Measurements from ENCODE around the gene ADSS1.

ADSS1 gene

DNA sequence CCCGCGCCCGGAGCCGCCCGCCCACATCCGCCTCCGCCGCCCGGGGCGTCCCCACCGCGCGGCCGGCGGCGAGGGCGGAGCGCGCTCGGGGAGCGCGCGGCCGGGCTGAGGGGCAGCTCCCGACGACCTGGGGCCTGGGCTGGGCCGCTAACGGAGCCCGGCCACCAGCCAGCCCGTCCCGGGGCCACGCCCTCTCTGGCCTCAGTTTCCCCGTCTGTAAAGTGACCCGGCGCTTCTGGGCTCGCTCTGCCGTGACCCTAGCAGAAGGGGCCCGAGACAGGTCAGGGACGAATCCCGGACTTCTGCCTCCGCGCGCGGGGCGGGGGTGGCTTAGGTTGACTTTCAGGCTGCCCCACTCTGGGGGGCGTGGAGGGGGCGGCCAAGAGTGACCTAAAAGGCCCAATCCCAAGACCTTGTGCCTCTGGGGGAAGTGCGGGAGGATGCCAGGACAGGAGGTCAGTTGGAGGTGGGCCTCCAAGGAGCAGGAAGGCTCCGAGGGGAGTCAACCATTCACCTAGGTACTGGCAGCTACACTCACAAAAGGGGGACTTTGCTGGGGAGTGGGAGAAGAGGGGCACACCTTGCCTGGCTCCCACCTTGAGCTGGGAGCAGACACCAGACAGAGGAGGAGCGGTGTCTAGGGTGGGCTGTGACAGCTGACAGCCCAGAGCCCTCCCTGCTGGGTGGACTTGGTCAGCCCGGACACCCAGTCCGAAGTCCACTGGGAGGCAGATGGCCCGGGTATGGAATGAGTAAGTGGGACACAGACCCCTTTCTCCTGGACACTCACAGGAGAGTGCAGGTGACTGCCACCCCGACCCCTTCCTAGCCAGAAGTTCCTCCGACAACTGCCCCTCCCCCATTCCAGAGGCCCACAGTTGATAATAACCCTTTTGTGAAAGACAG, 72.0 kb downstream of the ADSS1 start:
- Histone ChIP-seq H3K4me1 (ENCODE audit: control insufficient read depth in 2 of 2, insufficient read depth in 2 of 2, low read length in 2 of 2) (peaks cover 42 to 61% of the 10 kb centered on the region in 2 donors), H3K9me3 (ENCODE audit: control insufficient read depth in 2 of 2, low read length in 2 of 2) (no peaks in the 10 kb centered on the region), H3K27me3 (ENCODE audit: control insufficient read depth in 2 of 2, insufficient read depth in 2 of 2, low read length in 2 of 2) (no peaks in the 10 kb centered on the region), H3K9ac (ENCODE audit: low read depth in 1 of 2, low read length in 2 of 2) (peak overlapping the region; percentile 60 to 80), H3K36me3 (ENCODE audit: control insufficient read depth in 2 of 2, insufficient read depth in 2 of 2, low read length in 2 of 2) (peaks cover 0 to 6% of the 10 kb centered on the region in 2 donors), H3K4me3 (ENCODE audit: low read length in 2 of 2) (peak overlapping the region; percentile 50 to 62), H3K27ac (ENCODE audit: low read depth in 2 of 2, low read length in 2 of 2) (peak overlapping the region; percentile 79 to 84)

DNA sequence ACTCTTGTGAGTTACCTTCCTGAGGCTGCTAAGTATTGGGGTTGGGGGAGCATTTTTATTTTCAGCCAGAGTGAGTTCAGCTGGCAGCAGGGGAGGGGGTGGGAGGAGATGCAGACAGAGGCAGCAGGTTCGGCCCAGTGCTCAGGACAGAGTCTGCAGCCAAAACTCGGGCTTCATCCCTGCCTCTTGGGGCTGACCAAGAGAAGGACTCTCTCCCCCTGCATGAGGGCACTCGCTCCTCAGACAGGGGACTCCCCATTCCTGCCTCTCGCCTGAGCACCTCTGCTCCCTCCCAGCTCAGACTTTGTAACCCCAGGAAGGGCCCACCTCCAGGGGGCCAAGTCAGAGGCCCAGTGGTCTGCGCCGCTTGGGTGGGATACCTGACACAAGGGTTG, 72.7 kb downstream of the ADSS1 start:
- no peaks in the 10 kb centered on the region for H3K9me3 ChIP-seq (ENCODE audit: control insufficient read depth in 2 of 2, low read length in 2 of 2)
- H3K4me3 ChIP-seq (ENCODE audit: low read length in 2 of 2), result no peak overlapping the region
- H3K4me1 ChIP-seq (ENCODE audit: control insufficient read depth in 2 of 2, insufficient read depth in 2 of 2, low read length in 2 of 2), result peaks cover 48 to 65% of the 10 kb centered on the region in 2 donors
- no peaks in the 10 kb centered on the region for H3K27me3 ChIP-seq (ENCODE audit: control insufficient read depth in 2 of 2, insufficient read depth in 2 of 2, low read length in 2 of 2)
- peak overlapping the region in 1 of 2 donors; percentile 80 for H3K9ac ChIP-seq (ENCODE audit: low read depth in 1 of 2, low read length in 2 of 2)
- peaks cover 0 to 1% of the 10 kb centered on the region in 2 donors for H3K36me3 ChIP-seq (ENCODE audit: control insufficient read depth in 2 of 2, insufficient read depth in 2 of 2, low read length in 2 of 2)
- peak overlapping the region in 1 of 2 donors; percentile 84 for H3K27ac ChIP-seq (ENCODE audit: low read depth in 2 of 2, low read length in 2 of 2)

Measured in mucosa of rectum (tissue), 2 donors.